ENCODE data around the gene RNU1-3. TPM values are rescaled to one million over a fixed set of nuclear protein-coding genes. Genes with fewer than 3 reads are reported as not detected.
"Not testable (repeated sequence)": the region's sequence is repeated elsewhere in the genome, so short reads cannot be mapped to it uniquely, and the experiment has no call there.

The RNU1-3 gene
- total and polyA plus RNA-seq, 9 of the 15 experiments (the other 6 are each of a cell fraction or from before 2014, with no cell fraction given) = under 0.01 to 32,823 (median 2,538) TPM; not detected in 4

- not testable (repeated sequence) for H3K27me3 ChIP-seq (ENCODE audit: control insufficient read depth in 2 of 2, insufficient read depth in 2 of 2, low read length in 2 of 2); H3K9me1 ChIP-seq (ENCODE audit: control insufficient read depth, insufficient read depth, low read length); H2AFZ ChIP-seq (ENCODE audit: low read depth, low read length); BruUV-seq (replicated peaks); H3K9ac ChIP-seq (ENCODE audit: insufficient read depth in 1 of 2, low read depth in 2 of 2, low read length in 2 of 2); H3K27ac ChIP-seq (ENCODE audit: extremely low read depth, low read depth, low read length); H3K4me3 ChIP-seq; H3K79me2 ChIP-seq (ENCODE audit: control insufficient read depth, insufficient read depth, low read length); H3K4me2 ChIP-seq (ENCODE audit: insufficient read depth, low read length); ATAC-seq; H3K9me3 ChIP-seq (replicated peaks; ENCODE audit: control insufficient read depth, insufficient read depth, low read depth, low read length); FAIRE-seq
- H4K20me1 ChIP-seq (replicated peaks; ENCODE audit: control insufficient read depth, insufficient read depth, low read length) = peaks cover 19% of the 10 kb centered on the region
- in situ Hi-C loops (cut with MboI) = loop anchor here (25.0 kb wide), 2 partner anchors 108 to 292 kb away; partner anchors contain the start of genes CROCC and RNU1-1
- peak in 1 of 4 experiments; percentile 31 for DNase-seq (ENCODE audit: extremely low read depth in 1 of 4, low spot score in 3 of 4)
- intact Hi-C loops (cut with micrococcal nuclease) = loop anchor here (5.0 kb wide), 2 partner anchors 412 to 617 kb away; no protein-coding TSS in a partner anchor
- H3K36me3 ChIP-seq (ENCODE audit: control insufficient read depth, insufficient read depth, low read length) = peaks cover 65% of the 10 kb centered on the region; the same call in 2 of the 3 replicates
- peaks cover 7 to 36% of the 10 kb centered on the region in 2 experiments; a peak in 4 of 5 replicates for H3K4me1 ChIP-seq (replicated peaks in 1 of 2; ENCODE audit: control insufficient read depth in 2 of 2, insufficient read depth in 2 of 2, low read length in 2 of 2)
- CTCF ChIA-PET (ENCODE audit: low intra/inter-chr PET ratio) = interaction anchor here (1.0 to 2.4 kb wide), 2 partner anchors 83 to 425 kb away, joined by 3 to 34 read pairs; no protein-coding TSS in a partner anchor
- WGBS (ENCODE audit: insufficient coverage, low coverage, missing lambda C conversion rate) = 90% methylated on average over 21 of the region's 21 CpGs
- TF ChIP-seq THAP12 (CRISPR knock-in tag; IDR thresholded peaks at IDR 0.05) = 0 out of 2 replicates have a peak, but pooled peaks have one; percentile 40
- 0 out of 2 replicates have a peak, but pooled peaks have one; percentile 28 for TF ChIP-seq RBFOX2 (IDR thresholded peaks at IDR 0.05; ENCODE audit: low read depth, low read length)
- peak; percentile 62 for TF ChIP-seq POLR2G (IDR thresholded peaks at IDR 0.05; ENCODE audit: low read depth, low read length)
- peak; percentile 10 for TF ChIP-seq SP2 (IDR thresholded peaks at IDR 0.05; ENCODE audit: extremely low read depth, low read depth, low read length, poor library complexity, severe bottlenecking)
- POLR2A ChIA-PET = interaction anchor here (0.6 to 3.2 kb wide), 3 partner anchors 12 to 426 kb away, joined by 3 to 42 read pairs (median 5); no protein-coding TSS in a partner anchor
Observed at GRCh38 chr1:16619803-16620501, 46.8 kb downstream of the RNU1-3 start.
